Measurements from ENCODE around the gene RAB6A. TPM values are rescaled to one million over a fixed set of nuclear protein-coding genes. Genes with fewer than 3 reads are reported as not detected.
"Not testable (repeated sequence)": the region's sequence is repeated elsewhere in the genome, so short reads cannot be mapped to it uniquely, and the experiment has no call there.

RAB6A gene
- total RNA-seq, 1 donor from 2014 or later = 185 TPM

DNA sequence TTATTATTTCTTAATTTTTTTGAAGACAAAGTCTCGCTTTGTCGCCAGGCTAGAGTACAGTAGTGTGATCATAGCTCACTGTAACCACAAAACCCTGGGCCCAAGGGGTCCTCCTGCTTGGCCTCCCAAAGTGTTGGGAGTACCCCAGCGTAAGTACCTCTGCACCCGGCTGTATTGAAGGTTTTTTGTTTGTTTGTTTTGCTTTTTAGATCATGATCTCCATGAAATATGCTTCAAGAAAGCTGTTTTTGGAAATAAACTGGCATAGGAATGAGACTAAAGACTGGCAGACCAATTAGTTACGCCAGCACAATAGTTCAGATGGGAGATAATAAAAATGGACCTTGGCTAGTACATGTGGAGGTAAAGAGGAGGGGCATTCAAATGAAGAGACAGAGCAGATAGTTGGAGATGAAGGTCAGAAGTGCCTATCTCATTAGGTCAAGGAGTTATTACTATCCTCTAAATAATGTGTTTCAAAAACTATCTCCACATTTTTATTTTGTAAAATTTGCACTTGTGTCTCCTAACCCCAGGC, 22.7 kb upstream of the RAB6A start:
- Mint-ChIP-seq H3K4me3 (ENCODE audit: unreplicated experiment) (no peak overlapping the region), H3K36me3 (ENCODE audit: low read depth) (no peaks in the 10 kb centered on the region), H3K4me1 (ENCODE audit: low read depth) (peaks cover 27% of the 10 kb centered on the region), H3K9me3 (ENCODE audit: low read depth) (no peaks in the 10 kb centered on the region), H3K27ac (ENCODE audit: unreplicated experiment) (peak overlapping the region; percentile 2), H3K27me3 (ENCODE audit: low read depth) (no peaks in the 10 kb centered on the region)
- no peak for DNase-seq (ENCODE audit: low spot score)
- TF ChIP-seq, protein P1, sequence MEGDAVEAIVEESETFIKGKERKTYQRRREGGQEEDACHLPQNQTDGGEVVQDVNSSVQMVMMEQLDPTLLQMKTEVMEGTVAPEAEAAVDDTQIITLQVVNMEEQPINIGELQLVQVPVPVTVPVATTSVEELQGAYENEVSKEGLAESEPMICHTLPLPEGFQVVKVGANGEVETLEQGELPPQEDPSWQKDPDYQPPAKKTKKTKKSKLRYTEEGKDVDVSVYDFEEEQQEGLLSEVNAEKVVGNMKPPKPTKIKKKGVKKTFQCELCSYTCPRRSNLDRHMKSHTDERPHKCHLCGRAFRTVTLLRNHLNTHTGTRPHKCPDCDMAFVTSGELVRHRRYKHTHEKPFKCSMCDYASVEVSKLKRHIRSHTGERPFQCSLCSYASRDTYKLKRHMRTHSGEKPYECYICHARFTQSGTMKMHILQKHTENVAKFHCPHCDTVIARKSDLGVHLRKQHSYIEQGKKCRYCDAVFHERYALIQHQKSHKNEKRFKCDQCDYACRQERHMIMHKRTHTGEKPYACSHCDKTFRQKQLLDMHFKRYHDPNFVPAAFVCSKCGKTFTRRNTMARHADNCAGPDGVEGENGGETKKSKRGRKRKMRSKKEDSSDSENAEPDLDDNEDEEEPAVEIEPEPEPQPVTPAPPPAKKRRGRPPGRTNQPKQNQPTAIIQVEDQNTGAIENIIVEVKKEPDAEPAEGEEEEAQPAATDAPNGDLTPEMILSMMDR (IDR thresholded peaks at IDR 0.05) = no peak

DNA sequence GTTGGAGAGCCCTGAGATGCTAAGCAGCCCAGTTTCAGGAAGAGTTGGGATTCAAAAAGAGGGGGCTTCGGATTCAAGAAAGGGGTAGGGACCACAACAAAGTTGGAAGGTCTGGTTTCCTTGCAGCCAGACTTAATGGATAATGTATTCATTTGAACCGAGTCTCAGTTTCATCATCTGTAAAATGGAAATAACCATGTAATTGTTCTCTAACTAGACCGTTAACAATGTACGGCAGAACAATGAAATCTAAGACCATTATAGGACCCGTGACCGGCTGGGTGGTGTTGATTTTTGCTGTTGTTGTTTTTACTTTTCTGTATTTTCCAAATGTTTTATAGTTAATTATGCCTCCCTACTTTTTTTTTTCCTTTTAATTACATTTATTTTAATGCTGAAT, 20.4 kb upstream of the RAB6A start:
- H3K4me1 Mint-ChIP-seq (ENCODE audit: low read depth) = peaks cover 18% of the 10 kb centered on the region
- H3K9me3 Mint-ChIP-seq (ENCODE audit: low read depth) = no peaks in the 10 kb centered on the region
- H3K27ac Mint-ChIP-seq (ENCODE audit: unreplicated experiment) = peak overlapping the region; percentile 33
- TF ChIP-seq, protein P1 (IDR thresholded peaks at IDR 0.05) = no peak
- no peak for DNase-seq (ENCODE audit: low spot score)
- H3K27me3 Mint-ChIP-seq (ENCODE audit: low read depth) = no peaks in the 10 kb centered on the region
- H3K4me3 Mint-ChIP-seq (ENCODE audit: unreplicated experiment) = no peak overlapping the region
- H3K36me3 Mint-ChIP-seq (ENCODE audit: low read depth) = no peaks in the 10 kb centered on the region

DNA sequence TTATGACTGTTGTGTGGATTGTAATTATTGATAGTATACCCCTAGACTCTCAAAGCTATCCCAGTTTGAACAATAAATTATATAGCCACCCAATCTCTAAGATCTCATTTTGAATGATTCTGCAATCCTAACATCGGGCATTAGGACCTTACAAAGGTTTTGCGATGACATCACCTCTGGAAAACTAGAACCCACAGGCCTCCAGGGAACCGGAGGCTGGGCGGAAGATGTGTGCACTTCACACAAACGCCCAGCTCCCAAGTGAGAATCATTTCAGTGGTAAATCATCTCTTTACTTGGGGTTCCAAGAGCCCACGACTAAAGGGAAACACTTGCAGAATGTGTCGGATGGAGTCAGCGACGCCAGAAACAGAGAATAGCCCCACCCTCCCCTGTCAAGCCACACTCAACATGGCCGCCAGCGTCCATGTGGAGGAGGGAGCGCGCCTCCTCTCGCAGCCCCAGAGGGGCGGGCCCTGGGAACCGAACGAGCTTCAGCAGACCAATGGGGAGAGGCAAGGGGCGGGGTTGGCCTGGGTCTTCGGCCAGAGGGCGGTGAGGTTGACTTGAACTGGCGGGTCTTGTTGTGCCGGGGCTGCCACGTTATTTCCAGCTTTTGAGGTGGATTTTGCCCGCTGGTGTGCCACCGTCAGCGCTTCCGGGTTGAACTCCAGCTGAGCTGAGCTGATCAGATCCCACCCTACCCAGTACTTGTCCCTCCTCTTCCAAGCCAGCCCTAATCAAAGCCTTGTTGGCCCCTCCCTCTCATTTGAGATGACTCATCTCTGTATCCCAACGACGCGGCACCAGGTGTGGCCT, 18.4 kb upstream of the RAB6A start:
- Mint-ChIP-seq H3K27ac (ENCODE audit: unreplicated experiment) (peak overlapping the region; percentile 100), H3K4me3 (ENCODE audit: unreplicated experiment) (peak overlapping the region; percentile 96), H3K36me3 (ENCODE audit: low read depth) (no peaks in the 10 kb centered on the region), H3K9me3 (ENCODE audit: low read depth) (no peaks in the 10 kb centered on the region), H3K4me1 (ENCODE audit: low read depth) (peaks cover 16% of the 10 kb centered on the region), H3K27me3 (ENCODE audit: low read depth) (no peaks in the 10 kb centered on the region)
- DNase-seq (ENCODE audit: low spot score) = peak; percentile 99
- TF ChIP-seq, protein P1 (IDR thresholded peaks at IDR 0.05) = no peak

DNA sequence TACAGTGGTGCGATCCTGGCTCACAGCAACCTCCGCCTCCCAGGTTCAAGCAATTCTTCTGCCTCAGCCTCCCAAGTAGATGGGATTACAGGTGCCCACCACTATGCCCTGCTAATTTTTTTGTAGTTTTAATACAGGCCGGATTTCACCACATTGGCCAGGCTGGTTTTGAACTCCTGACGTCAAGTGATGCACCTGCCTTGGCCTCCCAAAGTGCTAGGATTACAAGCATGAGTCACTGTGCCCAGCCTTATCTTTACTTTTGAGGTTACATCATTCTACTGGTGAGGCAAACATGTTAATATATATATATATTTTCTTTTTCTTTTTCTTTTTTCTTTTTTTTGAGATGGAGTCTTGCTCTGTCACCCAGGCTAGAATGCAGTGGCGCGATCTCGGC, 9.9 kb upstream of the RAB6A start:
- not testable (repeated sequence) for H3K9me3 Mint-ChIP-seq (ENCODE audit: low read depth); H3K4me1 Mint-ChIP-seq (ENCODE audit: low read depth); H3K36me3 Mint-ChIP-seq (ENCODE audit: low read depth); H3K27me3 Mint-ChIP-seq (ENCODE audit: low read depth); H3K27ac Mint-ChIP-seq (ENCODE audit: unreplicated experiment); H3K4me3 Mint-ChIP-seq (ENCODE audit: unreplicated experiment); DNase-seq (ENCODE audit: low spot score)

DNA sequence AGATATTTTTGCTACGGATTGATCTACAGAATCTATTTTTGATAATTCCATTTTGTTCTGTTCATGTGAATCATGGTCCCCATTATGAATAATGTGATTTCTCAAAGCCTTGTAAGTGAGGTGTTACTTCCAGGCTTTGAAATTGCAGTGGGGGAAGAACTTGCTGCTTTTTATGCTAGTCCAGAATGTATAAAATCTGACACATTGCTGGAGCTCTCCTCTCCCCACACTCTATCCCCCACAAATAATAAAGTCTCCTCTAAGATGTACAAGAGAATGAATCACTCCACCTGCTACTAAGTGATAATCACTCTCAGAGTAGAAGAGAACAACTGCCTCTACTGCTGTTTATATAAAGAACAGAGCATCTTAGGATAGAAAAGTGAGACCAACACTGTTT, 5.9 kb upstream of the RAB6A start:
- Mint-ChIP-seq H3K36me3 (ENCODE audit: low read depth) (no peaks in the 10 kb centered on the region), H3K9me3 (ENCODE audit: low read depth) (no peaks in the 10 kb centered on the region), H3K27ac (ENCODE audit: unreplicated experiment) (no peak overlapping the region), H3K4me1 (ENCODE audit: low read depth) (no peaks in the 10 kb centered on the region), H3K27me3 (ENCODE audit: low read depth) (no peaks in the 10 kb centered on the region), H3K4me3 (ENCODE audit: unreplicated experiment) (no peak overlapping the region)
- TF ChIP-seq, protein P1 (IDR thresholded peaks at IDR 0.05) = no peak
- DNase-seq (ENCODE audit: low spot score) = no peak

Measured in chondrocyte (in vitro differentiated cells).